HG03457 (cell line): ENCODE data around the gene MYH2.
A peak's percentile ranks its signal among the peaks of the same experiment; 100 is the strongest.
"Not testable (repeated sequence)": the region's sequence is repeated elsewhere in the genome, so short reads cannot be mapped to it uniquely, and the experiment has no call there.

Source experiments
- ATAC-seq: cut with Tn5 transposase; IDR thresholded peaks from one replicate; pipeline ENCODE4 v1.9.1; 2021; ENCODE audit warnings: moderate number of reproducible peaks; ENCODE audit not compliant: unreplicated experiment

The MYH2 gene

GRCh38 chr17:10549096-10549842, at the start of gene MYH2:
MYH2 (minus strand) TSS chr17:10549658; CDS start chr17:10547920, 1,738 bp downstream.
- ATAC-seq, result no peak

- no peak for ATAC-seq
Observed at GRCh38 chr17:10598621-10599020, 49.2 kb upstream of the MYH2 start.

GRCh38 chr17:10589553-10590145, 40.2 kb upstream of the MYH2 start:
- no peak for ATAC-seq

GRCh38 chr17:10585529-10585928, 36.1 kb upstream of the MYH2 start:
- ATAC-seq, result no peak

GRCh38 chr17:10583834-10584233, 34.4 kb upstream of the MYH2 start:
- ATAC-seq, result no peak

GRCh38 chr17:10579270-10579669, 29.8 kb upstream of the MYH2 start:
- peak; percentile 52 for ATAC-seq

GRCh38 chr17:10574324-10574723, 24.9 kb upstream of the MYH2 start:
- no peak for ATAC-seq

GRCh38 chr17:10563991-10564660, 14.7 kb upstream of the MYH2 start:
- ATAC-seq, result no peak

GRCh38 chr17:10558049-10558448, 8.6 kb upstream of the MYH2 start:
- ATAC-seq, result no peak

GRCh38 chr17:10557422-10557821, 8.0 kb upstream of the MYH2 start:
- ATAC-seq, result no peak

GRCh38 chr17:10556301-10557005, 7.0 kb upstream of the MYH2 start:
- no peak for ATAC-seq

- ATAC-seq, result no peak
Observed at GRCh38 chr17:10550014-10550413, 556 bp upstream of the MYH2 start.

GRCh38 chr17:10547351-10547750, 2.1 kb downstream of the MYH2 start:
- ATAC-seq, result no peak

- ATAC-seq, result not testable (repeated sequence)
Observed at GRCh38 chr17:10543486-10543885, 6.0 kb downstream of the MYH2 start.

GRCh38 chr17:10541179-10541578, 8.3 kb downstream of the MYH2 start:
- not testable (repeated sequence) for ATAC-seq

GRCh38 chr17:10532026-10532425, 17.4 kb downstream of the MYH2 start:
- ATAC-seq, result no peak

GRCh38 chr17:10527419-10527818, 22.0 kb downstream of the MYH2 start:
- ATAC-seq, result no peak

GRCh38 chr17:10526517-10526916, 22.9 kb downstream of the MYH2 start:
- no peak for ATAC-seq

- no peak for ATAC-seq
Observed at GRCh38 chr17:10523064-10523463, 26.4 kb downstream of the MYH2 start.

- no peak for ATAC-seq
Observed at GRCh38 chr17:10521949-10522348, 27.5 kb downstream of the MYH2 start.

- ATAC-seq, result no peak
Observed at GRCh38 chr17:10518271-10519037, 31.0 kb downstream of the MYH2 start, which contains the start of gene MYH1. MYH1 (minus strand) TSS chr17:10518542; CDS start chr17:10516642, 1,900 bp downstream.
